RCC 7860 (cell line): ENCODE data around the gene ZNF576.
"Not testable (repeated sequence)": the region's sequence is repeated elsewhere in the genome, so short reads cannot be mapped to it uniquely, and the experiment has no call there.

Experiments
- DNase-seq: peaks from one replicate; pipeline ENCODE4 v3.0.0-alpha.2; 2015; ENCODE audit warnings: low spot score
- FAIRE-seq: peaks from 2 replicates; lab custom pipeline; 2012; peaks lifted over from hg19 to GRCh38; lab: Jason Lieb, UNC

ZNF576 gene, protein sequence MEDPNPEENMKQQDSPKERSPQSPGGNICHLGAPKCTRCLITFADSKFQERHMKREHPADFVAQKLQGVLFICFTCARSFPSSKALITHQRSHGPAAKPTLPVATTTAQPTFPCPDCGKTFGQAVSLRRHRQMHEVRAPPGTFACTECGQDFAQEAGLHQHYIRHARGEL

DNA sequence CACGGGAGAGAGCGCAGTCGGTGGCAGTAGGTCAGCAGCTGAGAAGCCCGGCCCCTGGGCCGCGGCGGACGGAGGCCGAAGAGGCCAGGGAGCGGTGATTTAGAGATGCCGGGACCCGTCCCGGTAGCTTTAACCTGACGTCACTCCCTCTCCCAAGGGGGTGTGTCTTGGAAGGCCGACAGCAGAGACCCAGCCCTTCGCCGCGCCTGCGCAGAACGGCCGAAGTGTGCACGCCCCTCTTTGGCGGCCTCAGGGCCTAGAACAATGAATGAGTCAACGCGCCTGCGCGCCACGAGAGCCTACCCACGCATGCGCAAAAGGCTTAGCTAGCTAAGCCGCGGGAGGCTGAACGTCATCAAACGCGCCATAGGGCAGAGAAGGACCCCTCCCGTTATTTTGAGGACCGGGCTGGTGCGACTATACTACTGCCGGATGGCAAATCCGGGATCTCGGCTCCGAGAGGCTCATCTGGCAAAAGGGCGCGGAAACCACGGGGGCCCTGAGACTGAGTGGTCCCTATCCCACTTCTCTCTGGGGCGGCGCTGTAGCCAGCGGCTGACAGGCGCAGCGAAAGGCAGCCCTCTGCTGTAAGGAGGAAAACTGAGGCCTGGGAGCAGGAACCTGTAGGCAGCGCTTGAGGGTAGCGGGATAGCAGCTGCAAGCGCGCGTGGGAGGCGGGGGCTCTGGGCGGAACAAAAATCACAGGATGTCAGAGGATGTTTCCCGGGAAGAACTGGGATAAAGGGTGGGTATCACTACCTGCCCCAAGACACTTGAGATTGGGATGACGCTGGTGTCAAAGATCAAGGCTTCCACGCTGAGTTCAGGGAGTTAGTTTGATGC, at the start of gene ZNF576, which contains the start of gene IRGQ:
Gene ZNF576, plus strand, starts transcription at position 597 of the 843 bp plus-strand sequence. CDS start 514 bp downstream, outside the sequence.
Gene IRGQ, minus strand, starts transcription at position 136 of the 843 bp plus-strand sequence. CDS start 796 bp downstream, outside the sequence.
- FAIRE-seq = peak; percentile 91

DNA sequence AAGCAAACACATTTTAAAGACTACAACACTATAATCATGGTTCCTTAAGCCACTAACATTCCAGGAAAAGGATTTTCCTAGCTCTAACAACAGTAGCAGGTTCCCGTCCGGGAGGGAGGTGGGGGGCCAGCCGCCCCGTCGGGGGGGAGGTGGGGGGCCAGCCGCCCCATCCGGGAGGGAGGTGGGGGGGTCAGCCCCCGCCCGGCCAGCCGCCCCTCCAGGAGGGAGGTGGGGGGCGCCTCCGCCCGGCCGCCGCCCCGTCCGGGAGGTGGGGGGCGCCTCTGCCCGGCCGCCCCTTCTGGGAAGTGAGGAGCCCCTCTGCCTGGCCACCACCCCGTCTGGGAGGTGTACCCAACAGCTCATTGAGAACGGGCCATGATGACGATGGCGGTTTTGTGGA, 48.5 kb upstream of the ZNF576 start:
- not testable (repeated sequence) for DNase-seq, FAIRE-seq

More for the DNA sequence above, at the start of gene ZNF576, which contains the start of gene IRGQ:
- peak; percentile 98 for DNase-seq

DNA sequence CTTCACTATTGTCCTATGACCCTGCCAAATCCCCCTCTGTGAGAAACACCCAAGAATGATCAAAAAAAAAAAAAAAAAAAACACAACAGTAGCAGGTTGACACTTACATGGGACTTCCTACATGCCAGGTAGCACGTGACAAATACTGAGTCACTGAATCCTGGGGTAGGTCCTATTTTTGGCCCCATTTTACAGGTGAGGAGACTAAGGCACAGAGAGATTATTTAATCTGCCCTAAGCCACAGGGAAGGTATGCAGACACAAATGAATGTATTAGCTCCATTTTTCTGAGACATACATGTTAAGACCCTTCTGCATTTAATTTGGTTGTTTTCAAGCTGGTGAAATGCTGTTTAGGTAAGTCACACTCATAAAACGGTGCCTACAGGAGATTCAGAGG, 47.7 kb upstream of the ZNF576 start:
- no peak for FAIRE-seq

DNA sequence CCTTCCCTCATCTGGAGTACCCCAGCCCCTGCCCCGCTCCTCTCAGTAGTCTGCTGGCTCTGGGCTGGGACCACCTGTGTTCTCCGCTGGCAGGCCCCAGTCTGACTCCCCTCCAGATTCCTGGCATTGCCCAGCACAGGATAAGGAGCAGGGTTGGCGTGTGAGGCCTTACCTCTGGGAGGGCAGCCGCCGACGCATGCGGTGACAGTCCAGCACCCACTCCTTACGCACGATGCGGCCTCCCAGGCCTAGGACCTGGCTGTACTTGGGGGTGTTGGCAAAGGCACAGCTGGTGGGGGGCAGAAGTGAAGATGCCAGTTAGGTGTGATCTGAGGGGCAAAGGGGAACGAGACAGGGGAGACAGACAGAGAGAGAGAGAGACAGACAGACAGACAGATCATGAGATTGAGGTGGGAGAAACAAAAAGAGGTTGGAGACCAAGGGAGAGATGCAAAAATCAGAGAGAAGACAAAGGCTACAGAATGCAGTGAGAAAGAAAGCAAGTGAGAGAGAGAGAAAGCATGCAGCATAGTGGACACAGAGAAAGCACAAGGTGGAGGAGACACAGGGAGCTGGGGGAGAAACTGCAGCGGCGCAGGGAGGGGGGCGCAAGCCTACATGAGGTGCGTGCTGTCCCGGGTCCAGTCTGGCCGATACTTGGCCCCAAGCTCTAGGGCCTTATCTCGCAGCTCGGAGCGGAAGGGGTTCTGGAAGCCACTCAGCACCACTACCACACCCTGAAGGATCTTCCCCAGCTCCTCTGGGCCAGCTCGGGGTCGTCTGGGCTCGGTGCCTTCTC, 44.8 kb upstream of the ZNF576 start:
- no peak for DNase-seq
- no peak for FAIRE-seq

More for the DNA sequence above, 47.7 kb upstream of the ZNF576 start:
- DNase-seq = no peak

DNA sequence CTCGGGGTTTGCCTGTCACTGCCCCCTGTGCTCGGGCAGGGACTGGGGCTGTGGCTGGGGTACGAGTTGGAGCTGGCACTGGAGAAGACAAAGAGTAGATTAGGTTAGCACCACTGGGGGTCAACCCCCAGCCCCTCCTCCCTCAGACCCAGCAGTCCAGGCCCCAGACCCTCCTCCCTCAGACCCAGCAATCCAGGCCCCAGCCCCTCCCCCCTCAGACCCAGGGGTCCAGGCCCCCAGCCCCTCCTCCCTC, 44.3 kb upstream of the ZNF576 start:
- DNase-seq = no peak
- FAIRE-seq = no peak

DNA sequence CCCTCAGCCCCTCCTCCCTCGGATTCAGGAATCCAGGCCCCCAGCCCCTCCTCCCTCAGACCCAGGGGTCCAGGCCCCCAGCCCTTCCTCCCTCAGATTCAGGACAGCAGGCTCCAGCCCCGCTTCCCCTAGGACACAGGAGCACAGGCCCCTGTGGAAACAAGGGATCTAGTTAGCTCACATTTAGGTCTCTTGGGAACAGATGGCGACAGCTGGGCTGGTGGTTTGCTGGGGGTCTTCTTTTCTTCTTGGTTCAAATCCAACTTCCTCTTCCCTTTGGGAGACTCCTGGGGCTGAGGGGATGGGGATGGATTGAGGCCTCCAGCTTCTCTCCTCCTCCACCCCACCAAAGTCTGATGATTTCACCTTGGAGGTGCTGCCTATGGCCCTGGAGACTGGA, 43.8 kb upstream of the ZNF576 start:
- DNase-seq = no peak
- FAIRE-seq = no peak

DNA sequence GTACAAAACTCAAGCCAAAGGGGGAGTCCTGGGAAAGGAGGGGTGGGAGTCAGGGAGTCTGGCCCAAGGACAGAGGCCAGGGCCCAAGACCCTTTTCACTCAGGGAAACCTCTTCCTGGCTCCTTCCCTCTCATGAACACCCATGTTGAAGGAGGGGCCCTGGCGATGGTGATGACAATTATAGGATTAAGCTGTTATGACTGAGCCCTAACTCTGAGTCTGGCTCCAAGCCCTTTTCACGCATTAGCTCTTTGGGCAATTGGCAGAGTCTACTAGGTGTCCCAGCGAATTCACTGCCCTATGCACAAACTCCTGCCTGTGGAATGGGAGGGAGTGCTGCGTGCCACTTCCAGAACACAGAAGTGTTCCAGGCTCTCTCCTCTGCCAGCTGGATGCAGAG, 42.7 kb upstream of the ZNF576 start:
- FAIRE-seq (no peak), DNase-seq (no peak)

DNA sequence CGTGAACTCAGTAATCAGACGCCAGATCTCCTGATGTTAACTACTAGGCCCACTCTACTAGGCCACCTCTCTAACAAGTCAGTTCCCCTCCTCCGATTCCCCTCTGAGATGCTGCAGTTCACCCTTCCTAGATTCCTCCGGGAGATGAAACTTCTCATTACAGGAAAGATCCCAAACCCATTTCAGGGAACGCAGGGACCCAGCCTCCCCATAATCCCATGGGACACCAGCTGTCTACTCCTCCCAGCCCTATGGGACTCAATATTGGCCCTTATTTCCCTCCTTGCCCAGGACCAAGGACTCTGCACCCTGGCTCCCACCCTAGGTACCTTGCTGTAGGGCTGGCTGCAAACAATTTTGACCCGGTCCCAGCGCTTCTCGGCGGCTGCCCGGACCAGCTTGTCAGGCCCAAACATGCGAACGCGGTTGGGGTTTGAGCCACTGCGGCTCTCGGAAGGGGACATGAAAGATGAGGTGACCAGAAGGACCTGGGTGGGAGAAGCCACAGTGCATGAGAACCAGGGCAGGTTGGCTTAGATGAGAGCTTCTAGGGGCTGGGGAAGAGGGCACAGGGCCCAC, 42.0 kb upstream of the ZNF576 start:
- FAIRE-seq (no peak), DNase-seq (no peak)

DNA sequence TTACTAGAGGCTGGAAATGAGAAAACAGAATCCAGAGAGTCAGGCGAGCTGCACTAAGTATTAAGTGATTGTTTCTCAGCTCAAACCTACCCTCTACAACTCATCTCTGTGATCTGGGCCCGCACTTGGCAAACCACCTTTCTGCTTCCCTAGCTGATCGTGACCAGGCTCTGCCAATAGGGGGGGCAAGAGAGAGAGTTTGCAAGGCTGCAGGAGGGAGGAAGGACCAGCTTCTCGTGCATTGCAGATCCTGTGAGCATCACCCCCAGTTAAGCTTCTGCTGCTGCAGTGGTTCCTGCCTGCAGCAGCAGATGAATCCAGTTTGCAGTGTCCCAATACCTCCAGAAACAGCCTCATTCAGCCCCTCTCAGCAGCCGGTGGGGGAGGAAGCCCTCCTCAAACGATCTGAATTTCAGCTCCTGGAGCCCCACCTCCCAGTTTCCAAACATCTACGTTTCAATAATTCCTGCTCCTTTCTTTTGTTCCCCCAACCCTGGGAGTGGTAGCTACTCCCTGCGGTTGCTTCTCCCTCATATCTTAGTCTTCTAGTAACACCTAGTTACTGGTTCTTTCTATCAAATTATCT, 41.1 kb upstream of the ZNF576 start:
- peak; percentile 16 for DNase-seq
- FAIRE-seq = no peak

DNA sequence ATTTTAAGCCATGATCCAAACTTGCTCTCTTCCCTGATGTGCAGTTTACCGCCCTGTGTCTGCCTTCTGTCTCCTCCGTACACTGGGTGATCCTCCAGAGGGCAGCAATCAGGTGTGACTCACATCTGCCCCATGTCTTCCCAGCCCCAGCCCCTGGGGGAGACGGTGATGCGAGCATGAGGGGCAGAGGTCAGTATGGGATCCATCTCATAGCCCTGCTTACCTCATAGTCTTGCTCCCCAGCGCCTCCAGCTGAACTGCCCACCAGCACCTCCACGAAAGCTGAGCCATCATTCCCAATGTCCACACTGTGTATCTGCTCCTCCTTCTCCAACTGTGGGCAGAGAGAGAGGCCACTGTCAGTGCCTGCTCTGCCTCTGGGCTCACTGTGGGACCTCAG, 35.7 kb upstream of the ZNF576 start:
- DNase-seq = peak; percentile 5
- FAIRE-seq = no peak

DNA sequence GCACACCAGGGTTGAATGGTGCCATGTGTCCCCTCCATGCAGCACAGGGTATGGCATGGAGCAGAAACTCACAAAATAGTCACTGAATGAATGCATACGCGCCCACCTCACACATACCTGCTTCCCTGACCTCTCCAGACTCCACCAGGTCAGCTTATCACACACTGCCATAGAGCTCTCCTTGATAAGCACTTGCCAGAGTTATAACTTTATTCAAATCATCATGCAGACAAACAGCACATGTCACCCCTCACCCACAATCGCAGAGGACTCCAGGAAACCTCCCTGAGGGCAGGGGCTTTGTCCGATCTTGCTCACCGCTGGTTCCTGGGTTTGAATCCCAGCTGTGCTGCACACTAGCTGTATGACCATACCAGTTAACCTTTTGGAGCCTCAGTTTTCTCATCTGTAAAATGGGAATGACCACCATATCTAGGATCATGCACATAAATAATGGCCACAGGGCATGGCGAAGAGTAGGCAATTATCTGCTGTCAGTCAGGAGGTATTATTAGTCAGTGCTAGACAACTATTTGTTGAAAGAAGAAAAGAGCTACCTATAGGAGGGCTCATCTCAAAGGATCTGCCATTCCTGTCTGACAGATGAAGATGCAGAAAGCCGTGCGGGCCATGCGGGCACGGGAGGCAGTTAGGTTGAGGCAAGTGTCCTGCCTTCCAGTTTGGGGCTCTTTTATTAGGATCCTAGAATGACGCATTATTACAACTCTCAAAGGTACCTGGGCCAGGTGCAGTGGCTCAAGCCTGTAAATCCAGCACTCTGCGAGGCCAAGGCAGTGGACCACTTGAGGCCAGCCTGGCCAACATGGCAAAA, 35.0 kb upstream of the ZNF576 start:
- FAIRE-seq (no peak), DNase-seq (no peak)

DNA sequence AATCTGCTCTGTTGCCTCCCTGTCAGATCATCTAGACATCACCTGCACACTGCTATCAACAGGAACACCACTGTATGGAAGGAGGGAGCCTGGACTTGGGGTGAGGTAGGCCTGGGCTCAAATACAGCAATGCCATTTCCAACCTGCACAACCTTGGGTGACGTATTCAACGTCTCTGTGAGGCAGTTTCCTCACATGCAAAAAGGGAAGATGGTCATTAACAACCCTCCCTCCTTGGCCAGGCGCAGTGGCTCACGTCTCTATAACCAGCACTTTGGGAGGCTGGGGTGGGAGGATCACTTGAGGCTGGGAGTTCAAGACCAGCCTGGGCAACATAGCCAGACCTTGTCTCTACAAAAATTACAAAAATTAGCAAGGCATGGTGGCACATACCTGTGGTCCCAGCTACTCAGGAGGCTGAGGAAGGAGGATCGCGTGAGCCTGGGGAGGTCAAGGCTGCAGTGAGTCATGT, 34.1 kb upstream of the ZNF576 start:
- FAIRE-seq = no peak

DNA sequence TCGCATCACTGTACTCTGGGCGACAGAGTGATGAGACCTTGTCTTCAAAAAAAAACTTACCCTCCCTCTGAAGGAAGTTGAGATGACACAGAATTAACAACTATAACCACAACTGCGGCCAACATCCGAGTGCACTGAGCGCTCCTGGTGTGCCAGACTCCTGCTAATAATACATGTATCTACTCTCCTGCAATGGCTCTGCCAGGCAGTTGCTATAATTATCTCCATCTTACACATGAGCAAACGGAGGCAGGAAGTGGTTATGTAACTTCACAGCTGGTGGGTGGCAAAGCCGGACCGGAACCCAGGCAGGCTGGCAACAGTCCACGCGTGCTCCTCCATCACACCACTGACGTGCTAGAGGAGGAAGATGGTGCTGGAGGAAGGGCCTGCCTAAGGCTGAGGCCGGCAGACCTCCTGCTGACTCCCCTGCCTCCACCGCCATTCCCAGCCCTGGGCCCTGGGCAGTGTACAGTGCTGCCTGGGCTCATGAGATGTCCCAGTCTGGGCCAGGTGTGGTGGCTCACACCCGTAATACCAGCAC, 33.6 kb upstream of the ZNF576 start:
- DNase-seq (peak; percentile 98), FAIRE-seq (peak; percentile 90)

More for the DNA sequence above, 34.1 kb upstream of the ZNF576 start:
- DNase-seq = no peak

DNA sequence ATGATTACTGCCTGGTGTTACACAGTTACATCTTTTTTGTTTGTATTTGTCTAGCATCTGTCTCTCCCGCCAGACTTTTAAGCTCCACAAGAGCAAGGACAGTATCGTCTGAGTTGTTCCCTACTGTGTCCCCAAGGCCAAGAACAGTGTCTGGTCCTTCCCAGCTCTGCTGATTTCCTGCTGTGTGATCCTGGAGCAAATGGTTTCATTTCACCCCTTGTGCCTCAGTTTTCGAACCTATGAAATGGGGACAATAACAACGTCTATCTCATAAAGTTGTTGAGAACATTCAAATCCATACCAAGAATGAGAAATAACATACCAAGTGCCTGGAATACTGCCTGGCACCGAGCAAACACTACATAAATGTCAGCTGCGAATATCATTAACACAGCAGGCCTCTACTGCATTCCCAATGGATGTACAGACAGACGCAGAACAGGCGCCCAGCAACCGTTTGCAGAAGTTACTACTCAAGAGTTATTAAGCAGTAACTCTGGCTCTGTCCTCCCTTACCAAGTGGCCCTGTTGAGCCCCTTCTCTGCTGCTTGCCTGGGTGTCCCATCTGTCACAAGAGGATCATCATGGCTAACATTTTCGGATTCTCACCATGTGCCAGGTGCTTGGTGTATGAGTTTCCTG, 32.5 kb upstream of the ZNF576 start:
- FAIRE-seq (no peak), DNase-seq (no peak)

DNA sequence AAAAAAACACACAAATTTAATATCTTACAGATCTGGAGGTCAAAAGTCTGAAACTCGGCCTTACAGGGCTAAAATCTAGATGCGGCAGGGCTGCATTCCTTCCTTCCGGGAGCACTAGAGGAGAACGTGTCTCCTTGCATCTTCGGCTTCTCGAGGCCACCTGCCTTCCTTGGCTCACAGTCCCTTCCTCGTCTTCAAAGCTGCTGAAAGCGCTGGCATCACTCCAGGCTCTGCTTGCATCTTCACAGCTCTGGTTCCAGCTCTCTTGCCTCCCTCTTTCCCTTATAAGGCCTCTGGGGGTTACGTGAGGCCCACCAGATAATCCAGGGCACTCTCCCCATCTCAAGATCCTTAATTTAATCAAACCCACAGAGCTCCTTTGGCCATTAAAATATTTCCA, 31.6 kb upstream of the ZNF576 start:
- FAIRE-seq (no peak), DNase-seq (no peak)

DNA sequence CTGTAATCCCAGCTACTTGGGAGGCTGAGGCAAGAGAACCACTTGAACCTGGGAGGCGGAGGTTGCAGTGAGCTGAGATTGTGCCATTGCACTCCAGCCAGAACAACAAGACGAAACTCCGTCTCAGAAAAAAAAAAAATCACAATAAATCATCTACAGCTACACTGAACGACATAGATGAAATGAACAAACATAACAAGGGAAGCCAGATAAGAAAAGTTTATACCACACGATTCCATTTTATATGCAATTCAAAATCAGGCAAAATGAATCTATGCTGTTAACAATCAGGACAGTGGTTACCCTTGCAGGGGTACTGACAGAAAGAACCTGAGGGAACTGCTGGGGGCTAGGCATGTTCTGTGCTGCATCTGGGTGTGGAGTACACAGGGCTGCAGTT, 26.7 kb upstream of the ZNF576 start:
- FAIRE-seq = no peak
- no peak for DNase-seq

DNA sequence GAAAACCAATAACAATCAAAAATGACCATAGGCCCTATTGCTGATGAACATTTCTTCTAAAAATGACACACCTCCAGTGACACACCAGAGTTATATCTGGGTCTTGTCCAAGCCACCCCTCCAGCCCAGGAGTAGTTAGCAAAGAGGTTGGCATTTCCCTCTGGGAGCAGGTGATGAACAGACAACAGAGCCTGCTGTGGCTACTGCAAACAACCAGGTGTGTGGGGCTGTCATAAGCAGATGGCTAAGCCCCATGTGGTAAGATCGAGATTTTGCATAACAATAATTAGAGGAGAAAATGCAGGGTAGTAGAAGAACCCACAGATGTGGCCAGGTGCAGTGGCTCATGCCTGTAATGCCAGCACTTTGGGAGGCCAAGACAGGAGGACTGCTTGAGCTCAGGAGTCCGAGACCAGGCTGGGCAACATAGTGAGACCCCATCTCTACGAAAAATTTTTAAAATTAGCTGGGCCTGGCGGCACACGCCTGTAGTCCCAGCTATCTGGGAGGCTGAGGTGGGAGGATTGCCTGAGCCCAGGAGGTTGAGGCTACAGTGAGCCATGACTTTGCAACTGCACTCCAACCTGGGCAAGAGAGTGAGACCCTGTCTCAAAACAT, 26.1 kb upstream of the ZNF576 start:
- no peak for FAIRE-seq
- no peak for DNase-seq

DNA sequence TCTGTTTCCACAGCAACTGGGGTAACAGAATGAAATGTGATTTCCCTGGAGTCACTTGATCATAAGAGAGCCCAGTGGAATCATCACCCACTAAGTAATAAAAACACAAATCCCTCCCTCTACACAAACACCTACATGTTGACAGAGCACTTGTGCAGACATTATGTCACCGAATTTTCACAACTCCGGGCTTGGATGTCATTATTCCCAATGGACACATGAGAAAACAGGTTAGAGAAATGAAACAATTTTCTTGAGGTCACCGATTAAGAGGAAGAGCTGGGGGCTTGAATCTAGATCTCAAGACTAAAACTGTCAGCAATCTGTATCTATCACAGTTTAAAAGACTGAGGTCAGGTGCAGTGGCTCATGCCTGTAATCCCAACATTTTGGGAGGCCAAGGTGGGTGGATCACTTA, 24.2 kb upstream of the ZNF576 start:
- no peak for FAIRE-seq
- DNase-seq = no peak
